ENCODE results near the gene MUC4.

DNA sequence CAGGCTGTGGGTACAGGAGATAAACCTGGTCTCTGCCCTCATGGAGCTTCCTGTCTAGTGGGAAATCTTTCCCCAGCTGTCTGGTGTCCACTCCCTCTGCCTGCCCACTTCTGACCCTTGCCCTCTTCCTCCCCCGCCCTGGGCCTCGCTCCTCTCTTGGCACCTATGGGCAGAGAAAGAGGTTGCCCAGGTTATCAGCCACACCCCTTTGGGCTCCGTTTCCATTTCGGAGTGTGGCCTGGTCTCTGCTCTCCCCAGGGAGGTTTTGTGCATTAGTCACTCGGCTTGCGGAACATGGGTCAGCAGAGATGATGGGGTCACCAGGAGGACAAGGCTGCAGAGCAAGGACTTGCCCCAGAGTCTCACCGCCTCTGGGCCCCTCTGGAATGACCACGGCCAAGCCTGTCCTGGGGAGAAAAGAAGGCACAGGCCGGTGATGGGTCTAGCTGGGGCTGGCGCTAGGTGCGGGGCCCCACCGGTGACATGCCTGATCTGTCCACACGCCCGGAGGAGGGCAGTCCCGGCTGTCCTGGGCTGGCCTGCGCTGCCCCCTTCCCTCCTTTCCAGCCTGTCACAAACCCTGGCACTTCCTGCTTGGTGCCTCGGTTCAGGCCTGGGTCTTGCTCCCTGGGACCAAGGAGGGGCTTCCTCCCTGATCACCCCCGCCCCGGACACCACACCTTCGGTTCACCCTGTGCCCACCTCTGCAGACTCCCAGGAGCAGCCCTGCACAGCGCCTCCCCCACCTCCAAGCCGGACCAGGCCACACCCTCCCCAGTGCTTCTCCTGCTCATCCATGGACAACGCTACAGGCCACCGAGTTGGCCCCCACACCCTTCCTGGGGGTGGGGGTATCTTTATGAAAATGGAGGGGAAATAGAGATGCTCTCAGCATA, 35.6 kb upstream of the MUC4 start:
- TF ChIP-seq POLR2A (IDR thresholded peaks at IDR 0.05), result no peak
- TF ChIP-seq, protein P1, sequence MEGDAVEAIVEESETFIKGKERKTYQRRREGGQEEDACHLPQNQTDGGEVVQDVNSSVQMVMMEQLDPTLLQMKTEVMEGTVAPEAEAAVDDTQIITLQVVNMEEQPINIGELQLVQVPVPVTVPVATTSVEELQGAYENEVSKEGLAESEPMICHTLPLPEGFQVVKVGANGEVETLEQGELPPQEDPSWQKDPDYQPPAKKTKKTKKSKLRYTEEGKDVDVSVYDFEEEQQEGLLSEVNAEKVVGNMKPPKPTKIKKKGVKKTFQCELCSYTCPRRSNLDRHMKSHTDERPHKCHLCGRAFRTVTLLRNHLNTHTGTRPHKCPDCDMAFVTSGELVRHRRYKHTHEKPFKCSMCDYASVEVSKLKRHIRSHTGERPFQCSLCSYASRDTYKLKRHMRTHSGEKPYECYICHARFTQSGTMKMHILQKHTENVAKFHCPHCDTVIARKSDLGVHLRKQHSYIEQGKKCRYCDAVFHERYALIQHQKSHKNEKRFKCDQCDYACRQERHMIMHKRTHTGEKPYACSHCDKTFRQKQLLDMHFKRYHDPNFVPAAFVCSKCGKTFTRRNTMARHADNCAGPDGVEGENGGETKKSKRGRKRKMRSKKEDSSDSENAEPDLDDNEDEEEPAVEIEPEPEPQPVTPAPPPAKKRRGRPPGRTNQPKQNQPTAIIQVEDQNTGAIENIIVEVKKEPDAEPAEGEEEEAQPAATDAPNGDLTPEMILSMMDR (IDR thresholded peaks at IDR 0.05), result no peak
